ENCODE data around the gene RFWD3. TPM values are rescaled to one million over a fixed set of nuclear protein-coding genes. Genes with fewer than 3 reads are reported as not detected.

Gene RFWD3
- total and polyA plus RNA-seq, 2 of the 13 experiments (the other 11 are each of a cell fraction or from before 2014, with no cell fraction given), result 23.4 to 62.6 TPM

DNA sequence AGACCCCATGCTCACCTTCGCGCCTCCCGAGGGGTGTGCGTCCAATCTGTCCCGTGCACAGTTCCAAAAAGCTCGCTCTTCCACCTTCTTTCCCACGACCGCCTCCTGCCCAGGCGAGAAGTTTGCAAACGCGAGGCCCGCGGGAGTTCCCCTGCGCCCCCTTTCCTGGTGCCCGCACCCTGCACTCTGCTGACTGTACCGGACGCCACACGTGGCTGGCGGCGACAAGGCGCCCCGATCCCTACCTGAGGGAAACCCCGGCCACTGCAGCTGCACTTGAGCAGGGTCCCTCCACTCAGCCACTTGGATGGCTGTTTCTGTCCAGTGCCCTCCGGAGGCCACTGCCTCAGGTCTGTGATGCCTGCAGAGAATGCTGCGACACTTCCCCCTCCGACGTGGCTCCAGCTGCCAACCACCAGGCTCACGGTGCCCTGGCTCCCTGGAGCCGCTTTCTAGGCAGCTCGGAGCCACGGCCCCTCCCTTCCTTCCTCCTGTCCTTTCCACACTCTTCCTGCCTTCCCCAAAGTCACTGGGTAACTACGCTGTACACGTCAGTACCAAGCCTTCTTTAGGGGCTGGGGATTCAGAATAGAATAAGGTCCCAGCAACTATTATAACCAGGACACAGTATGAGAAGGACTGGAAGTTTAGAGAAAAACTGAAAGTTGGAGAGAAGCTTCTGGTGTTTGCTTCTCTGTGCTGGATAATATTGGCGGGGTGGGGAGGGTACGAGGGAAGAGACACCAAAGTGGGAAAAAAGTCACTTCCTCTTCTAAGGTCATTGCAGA, 34.0 kb upstream of the RFWD3 start, which contains the start of gene MLKL (continued):
- TF ChIP-seq, protein P1, sequence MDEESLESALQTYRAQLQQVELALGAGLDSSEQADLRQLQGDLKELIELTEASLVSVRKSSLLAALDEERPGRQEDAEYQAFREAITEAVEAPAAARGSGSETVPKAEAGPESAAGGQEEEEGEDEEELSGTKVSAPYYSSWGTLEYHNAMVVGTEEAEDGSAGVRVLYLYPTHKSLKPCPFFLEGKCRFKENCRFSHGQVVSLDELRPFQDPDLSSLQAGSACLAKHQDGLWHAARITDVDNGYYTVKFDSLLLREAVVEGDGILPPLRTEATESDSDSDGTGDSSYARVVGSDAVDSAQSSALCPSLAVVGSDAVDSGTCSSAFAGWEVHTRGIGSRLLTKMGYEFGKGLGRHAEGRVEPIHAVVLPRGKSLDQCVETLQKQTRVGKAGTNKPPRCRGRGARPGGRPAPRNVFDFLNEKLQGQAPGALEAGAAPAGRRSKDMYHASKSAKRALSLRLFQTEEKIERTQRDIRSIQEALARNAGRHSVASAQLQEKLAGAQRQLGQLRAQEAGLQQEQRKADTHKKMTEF (CRISPR knock-in tag; IDR thresholded peaks at IDR 0.05), result peak; percentile 90; the same call in 1 of the 2 replicates
- TF ChIP-seq GLI4 (CRISPR knock-in tag; IDR thresholded peaks at IDR 0.05; ENCODE audit: borderline replicate concordance) (peak; percentile 93; the same call in 1 of the 2 replicates), FOXJ3 (CRISPR knock-in tag; IDR thresholded peaks at IDR 0.05; ENCODE audit: borderline replicate concordance) (no peak), TEF (CRISPR knock-in tag; IDR thresholded peaks at IDR 0.05) (peak; percentile 80; the same call in 1 of the 2 replicates), NCOA5 (CRISPR knock-in tag; IDR thresholded peaks at IDR 0.05) (no peak), ZNF713 (CRISPR knock-in tag; IDR thresholded peaks at IDR 0.05) (no peak), HBP1 (CRISPR knock-in tag; IDR thresholded peaks at IDR 0.05; ENCODE audit: low read depth) (peak; percentile 67; the same call in 1 of the 2 replicates), MTA1 (CRISPR knock-in tag; IDR thresholded peaks at IDR 0.05; ENCODE audit: borderline replicate concordance) (peak; percentile 95; the same call in 1 of the 2 replicates), ELF3 (CRISPR knock-in tag; IDR thresholded peaks at IDR 0.05) (peak; percentile 64), SATB2 (CRISPR knock-in tag; IDR thresholded peaks at IDR 0.05) (0 out of 2 replicates have a peak, but pooled peaks have one; percentile 84), TBP (CRISPR knock-in tag; IDR thresholded peaks at IDR 0.05) (no peak), SOX5 (CRISPR knock-in tag; IDR thresholded peaks at IDR 0.05; ENCODE audit: borderline replicate concordance) (no peak; the same call in 1 of the 2 replicates), ATM (IDR thresholded peaks at IDR 0.05; ENCODE audit: borderline replicate concordance) (no peak), CENPT (CRISPR knock-in tag; IDR thresholded peaks at IDR 0.05; ENCODE audit: low read depth) (0 out of 2 replicates have a peak, but pooled peaks have one; percentile 66), MIXL1 (CRISPR knock-in tag; IDR thresholded peaks at IDR 0.05) (no peak), XRCC5 (optimal IDR thresholded peaks at IDR 0.05; ENCODE audit: low read length) (peak; percentile 91), ZBTB43 (CRISPR knock-in tag; conservative IDR thresholded peaks at IDR 0.05) (peak; percentile 55)
- TF ChIP-seq, protein P2, sequence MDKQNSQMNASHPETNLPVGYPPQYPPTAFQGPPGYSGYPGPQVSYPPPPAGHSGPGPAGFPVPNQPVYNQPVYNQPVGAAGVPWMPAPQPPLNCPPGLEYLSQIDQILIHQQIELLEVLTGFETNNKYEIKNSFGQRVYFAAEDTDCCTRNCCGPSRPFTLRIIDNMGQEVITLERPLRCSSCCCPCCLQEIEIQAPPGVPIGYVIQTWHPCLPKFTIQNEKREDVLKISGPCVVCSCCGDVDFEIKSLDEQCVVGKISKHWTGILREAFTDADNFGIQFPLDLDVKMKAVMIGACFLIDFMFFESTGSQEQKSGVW (CRISPR knock-in tag; IDR thresholded peaks at IDR 0.05; ENCODE audit: borderline replicate concordance), result no peak
- TF ChIP-seq, protein P3, sequence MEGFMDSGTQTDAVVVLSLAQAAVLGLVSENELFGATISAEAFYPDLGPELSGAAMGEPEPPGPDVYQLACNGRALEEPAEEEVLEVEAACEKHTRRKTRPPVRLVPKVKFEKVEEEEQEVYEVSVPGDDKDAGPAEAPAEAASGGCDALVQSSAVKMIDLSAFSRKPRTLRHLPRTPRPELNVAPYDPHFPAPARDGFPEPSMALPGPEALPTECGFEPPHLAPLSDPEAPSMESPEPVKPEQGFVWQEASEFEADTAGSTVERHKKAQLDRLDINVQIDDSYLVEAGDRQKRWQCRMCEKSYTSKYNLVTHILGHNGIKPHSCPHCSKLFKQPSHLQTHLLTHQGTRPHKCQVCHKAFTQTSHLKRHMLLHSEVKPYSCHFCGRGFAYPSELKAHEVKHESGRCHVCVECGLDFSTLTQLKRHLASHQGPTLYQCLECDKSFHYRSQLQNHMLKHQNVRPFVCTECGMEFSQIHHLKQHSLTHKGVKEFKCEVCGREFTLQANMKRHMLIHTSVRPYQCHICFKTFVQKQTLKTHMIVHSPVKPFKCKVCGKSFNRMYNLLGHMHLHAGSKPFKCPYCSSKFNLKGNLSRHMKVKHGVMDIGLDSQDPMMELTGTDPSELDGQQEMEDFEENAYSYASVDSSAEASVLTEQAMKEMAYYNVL (CRISPR knock-in tag; IDR thresholded peaks at IDR 0.05; ENCODE audit: borderline replicate concordance), result peak; percentile 90

Measured in HepG2 (cell line).